Mammary epithelial cell (primary cell): ENCODE results near the gene BCL2L1.

Source experiments
- CTCF ChIP-seq, 2 donors: IDR thresholded peaks in 1 of 2; conservative IDR thresholded peaks in 1 of 2; 2 replicates each; pipeline ENCODE4 v1.5.1; 2011 to 2012; ENCODE audit warnings: inconsistent platforms in 2 of 2, low read length in 2 of 2, mild to moderate bottlenecking in 2 of 2, control low read depth in 1 of 2, low read depth in 1 of 2; ENCODE audit not compliant: insufficient read depth in 1 of 2; ENCODE audit errors: extremely low read depth in 1 of 2
- EZH2 ChIP-seq: IDR thresholded peaks from 2 replicates; pipeline ENCODE4 v1.6.1; 2012; ENCODE audit warnings: low read length, inconsistent platforms, borderline replicate concordance

- TF ChIP-seq CTCF (conservative IDR thresholded peaks at IDR 0.05 in 1 of 2, IDR thresholded peaks at IDR 0.05 in 1 of 2; ENCODE audit: extremely low read depth in 1 of 2, insufficient read depth in 1 of 2, low read depth in 1 of 2, low read length in 2 of 2) = no peak
- no peak for TF ChIP-seq EZH2
Measured at GRCh38 chr20:31758991-31759390, 36.3 kb upstream of the BCL2L1 start.
